Fibroblast of villous mesenchyme (primary cell): ENCODE results near the gene YES1. TPM values are rescaled to one million over a fixed set of nuclear protein-coding genes. Genes with fewer than 3 reads are reported as not detected.
"Not testable (repeated sequence)": the region's sequence is repeated elsewhere in the genome, so short reads cannot be mapped to it uniquely, and the experiment has no call there.

Experiments
- DNase-seq: peaks from one replicate; pipeline ENCODE4 v3.0.0-alpha.2; 2010; ENCODE audit warnings: low read depth
- H3K4me3 ChIP-seq: 2 replicates; pipeline ENCODE4 v1.5.1; 2011; ENCODE audit warnings: low read depth, mild to moderate bottlenecking, low read length
- CTCF ChIP-seq: IDR thresholded peaks from 2 replicates; pipeline ENCODE4 v1.5.1; 2012; ENCODE audit warnings: low read depth, mild to moderate bottlenecking, low read length; ENCODE audit not compliant: insufficient read depth
- total RNA-seq: library from RNA; depleted of rRNA; stranded (reverse); fragments of >200 nt; gene quantifications from 2 replicates; pipeline ENCODE4 v1.2.3, GENCODE V29; 2012

Gene YES1
- total RNA-seq, 1 donor = 87.7 TPM

DNA sequence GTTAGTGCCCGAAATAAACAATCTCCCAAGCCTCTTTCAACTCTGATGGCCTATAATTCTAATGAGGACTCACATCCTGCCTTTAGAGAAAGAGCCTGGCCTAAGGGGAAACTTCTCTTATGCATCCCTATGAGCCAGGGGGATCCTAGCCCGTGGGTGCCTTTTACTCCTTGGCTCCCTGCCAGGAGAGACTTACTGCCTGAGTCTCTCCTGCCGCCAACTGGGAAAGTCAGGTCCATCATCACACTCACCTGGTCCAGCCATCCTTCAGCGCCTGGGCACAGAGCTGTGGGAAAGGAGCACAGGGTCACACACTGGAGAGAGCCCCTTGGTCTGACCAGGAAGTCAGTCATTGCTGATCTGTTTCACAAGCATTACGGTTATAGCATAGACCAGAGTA is 123.7 kb downstream of the YES1 start:
- no peak overlapping the region for H3K4me3 ChIP-seq
- DNase-seq = no peak
- no peak for TF ChIP-seq CTCF

GRCh38 chr18:686339-687111 is 125.5 kb downstream of the YES1 start:
- DNase-seq = no peak
- no peak for TF ChIP-seq CTCF
- no peak overlapping the region for H3K4me3 ChIP-seq

DNA sequence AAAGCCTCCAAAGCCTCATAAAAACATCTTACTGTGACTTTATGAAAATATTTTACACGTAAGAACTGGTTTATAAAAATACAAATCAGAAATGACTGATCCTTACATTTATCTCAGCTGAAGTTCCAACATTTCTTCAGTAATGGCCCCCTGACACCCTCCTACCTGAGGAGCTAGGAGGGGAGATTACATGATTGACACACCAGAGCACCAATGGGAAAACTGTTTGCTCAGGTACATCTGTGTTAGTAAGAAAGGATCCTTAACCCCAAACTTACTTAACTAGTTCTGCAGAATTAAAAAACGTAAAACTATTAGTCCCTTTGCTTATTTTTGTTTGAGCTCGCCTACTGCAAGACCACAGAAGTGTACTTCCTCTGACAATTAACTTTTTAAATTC is 126.6 kb downstream of the YES1 start:
- no peak for TF ChIP-seq CTCF
- DNase-seq = no peak
- H3K4me3 ChIP-seq = no peak overlapping the region

GRCh38 chr18:683531-683930 is 128.5 kb downstream of the YES1 start:
- DNase-seq = no peak
- TF ChIP-seq CTCF = no peak
- H3K4me3 ChIP-seq = no peak overlapping the region

GRCh38 chr18:682833-683232 is 129.2 kb downstream of the YES1 start:
- TF ChIP-seq CTCF = no peak
- no peak overlapping the region for H3K4me3 ChIP-seq
- no peak for DNase-seq

DNA sequence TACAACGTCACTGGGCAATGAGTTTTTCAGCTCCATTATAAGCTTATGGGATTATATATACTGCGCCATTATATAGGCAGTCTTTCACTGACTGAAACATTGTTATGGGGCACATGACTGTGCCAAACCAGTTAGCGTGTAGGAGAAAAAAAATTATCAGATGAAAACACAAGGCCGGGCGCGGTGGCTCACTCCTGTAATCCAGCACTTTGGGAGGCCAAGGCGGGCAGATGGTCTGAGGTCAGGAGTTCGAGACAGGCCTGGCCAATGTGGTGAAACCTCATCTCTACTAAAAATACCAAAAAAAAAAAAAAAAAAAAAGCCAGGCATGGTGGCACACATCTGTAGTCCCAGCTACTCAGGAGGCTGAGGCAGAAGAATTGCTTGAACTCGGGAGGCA is 129.6 kb downstream of the YES1 start:
- not testable (repeated sequence) for DNase-seq

DNA sequence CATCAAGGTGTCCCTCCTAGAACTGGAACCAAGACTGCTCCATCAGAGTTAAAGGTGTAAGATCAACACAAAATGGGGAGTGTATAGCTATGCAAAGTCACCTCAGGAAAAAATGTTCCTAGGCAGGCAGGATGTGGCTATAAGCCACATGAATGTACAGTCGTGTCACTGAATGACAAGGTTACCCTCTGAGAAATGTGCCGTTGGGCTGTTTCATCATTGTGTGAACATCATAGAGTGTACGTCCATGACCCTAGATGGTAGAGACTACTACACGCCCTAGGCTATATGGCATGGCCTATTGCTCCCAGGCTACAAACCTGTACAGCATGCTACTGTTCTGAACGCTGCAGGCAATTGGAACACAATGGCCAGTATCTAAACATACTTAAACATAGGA is 130.1 kb downstream of the YES1 start:
- H3K4me3 ChIP-seq = no peak overlapping the region
- DNase-seq = no peak
- TF ChIP-seq CTCF = no peak

More for the DNA sequence above, 129.6 kb downstream of the YES1 start:
- H3K4me3 ChIP-seq = not testable (repeated sequence)
